HG03442 (cell line): Measurements from ENCODE around the gene TTC7B.

ENCODE experiments used
- ATAC-seq: cut with Tn5 transposase; IDR thresholded peaks from one replicate; pipeline ENCODE4 v1.9.1; 2021; ENCODE audit warnings: mild to moderate bottlenecking, moderate library complexity; ENCODE audit not compliant: unreplicated experiment

Gene TTC7B

DNA sequence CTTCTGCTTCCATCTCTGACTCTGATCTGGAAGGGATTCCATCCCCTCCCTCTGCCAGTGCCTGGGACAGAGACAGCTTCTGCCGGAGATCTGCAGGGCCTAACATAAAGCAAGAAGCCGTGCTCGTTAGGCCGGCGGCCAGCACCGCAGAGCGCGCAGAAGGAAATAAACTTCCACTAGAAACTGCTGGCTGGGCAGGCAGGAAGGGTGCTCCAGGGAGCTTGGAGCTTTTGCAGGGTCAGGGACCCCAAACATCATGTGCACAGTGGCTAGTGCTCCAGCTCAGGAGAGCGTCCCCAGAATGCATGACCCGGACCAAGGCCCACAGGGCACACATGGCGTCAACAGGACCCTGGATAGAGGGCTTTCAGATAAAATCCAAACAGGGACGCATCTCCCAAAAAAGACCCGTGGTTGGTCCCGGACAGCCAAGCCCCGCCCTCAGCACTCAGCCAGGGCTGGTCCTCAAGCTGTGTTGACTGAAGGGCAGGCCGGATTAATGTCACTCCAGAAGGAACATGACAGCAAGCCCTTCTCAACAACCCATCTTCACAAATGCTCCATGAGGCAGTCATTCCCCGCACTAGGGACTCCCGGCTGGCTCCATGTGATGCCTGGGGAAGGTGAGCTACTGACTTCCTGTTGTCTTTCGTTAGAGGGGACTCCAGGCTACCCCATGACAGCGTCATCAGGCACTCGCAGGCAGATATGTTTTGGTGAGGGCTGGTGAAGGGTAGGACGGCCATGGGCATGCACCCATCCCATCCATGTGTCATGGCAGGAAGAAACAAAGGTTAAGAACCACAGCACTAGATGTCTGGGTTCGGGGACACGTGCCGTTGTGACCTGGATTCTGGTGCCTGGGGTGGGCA is 297.9 kb downstream of the TTC7B start:
- no peak for ATAC-seq

DNA sequence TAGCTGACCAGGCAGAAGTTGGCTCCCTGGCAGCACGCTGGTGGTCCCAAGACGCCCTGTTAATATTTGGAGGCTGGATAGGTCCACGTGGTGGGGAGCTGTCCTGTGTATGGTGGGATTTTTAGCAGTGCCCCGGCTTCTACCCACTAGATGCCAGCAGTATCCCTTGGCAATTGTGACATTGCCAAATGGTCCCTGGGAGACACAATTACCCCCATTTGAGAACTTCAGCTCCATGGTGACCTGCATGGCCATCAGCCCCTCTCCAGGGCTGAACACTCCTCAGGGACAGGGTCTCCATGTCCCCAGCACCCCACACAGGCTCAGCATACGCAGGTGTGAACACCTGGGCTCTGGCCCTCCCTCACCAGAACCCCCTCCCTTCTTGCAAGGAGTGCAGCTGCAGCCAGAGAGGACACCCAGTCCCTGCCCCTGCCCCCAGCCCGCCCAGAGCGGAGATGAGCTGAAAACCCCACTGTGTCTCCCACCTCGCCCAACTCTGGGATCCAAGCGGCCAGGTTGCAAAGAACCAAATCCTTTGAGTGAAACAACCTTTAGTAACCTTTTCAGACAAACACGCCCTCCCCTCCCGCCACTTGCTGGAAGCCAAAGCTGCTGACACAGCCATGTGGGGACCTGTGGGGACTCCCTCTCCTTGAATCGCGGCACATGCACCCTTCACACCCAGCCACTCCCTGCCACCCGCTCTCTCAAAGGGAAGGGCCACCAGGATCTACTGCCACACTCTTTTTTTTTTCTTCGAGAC is 299.0 kb downstream of the TTC7B start:
- no peak for ATAC-seq

DNA sequence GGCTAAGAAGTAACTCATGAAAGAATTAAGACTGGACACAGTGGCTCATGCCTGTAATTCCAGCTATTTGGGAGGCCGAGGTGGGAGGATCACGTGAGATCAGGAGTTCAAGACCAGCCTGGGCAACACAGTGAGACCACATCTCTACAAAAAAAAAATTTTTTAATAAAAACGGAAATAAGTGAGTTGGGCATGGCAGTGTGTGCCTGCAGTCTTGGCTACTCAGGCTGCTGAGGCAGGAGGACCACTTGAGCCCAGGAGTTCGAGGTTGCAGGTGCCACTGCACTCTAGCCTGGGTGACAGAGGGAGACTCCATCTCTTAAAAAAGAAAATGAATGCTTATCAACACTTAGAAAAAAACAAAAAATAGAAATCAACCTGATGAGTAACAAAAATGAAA is 301.7 kb downstream of the TTC7B start:
- no peak for ATAC-seq

DNA sequence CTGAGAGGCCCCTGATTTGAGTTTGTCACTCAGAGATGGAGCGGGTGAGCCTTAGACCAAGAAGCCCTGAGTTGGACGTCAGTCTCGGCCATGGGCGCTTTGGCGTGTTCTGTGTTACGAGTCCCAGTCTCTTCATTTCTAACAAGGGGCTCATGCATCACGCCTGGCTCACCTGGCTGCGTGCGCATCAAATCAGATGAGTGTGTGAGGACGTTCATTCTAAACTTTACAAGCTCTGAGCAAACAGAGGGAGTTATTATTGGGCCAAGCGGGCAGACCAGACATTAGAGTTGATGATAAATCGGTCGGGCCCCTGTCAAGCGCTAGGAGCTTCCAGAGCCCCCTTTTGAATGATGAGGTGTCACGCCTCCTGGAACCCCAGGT is 302.2 kb downstream of the TTC7B start:
- no peak for ATAC-seq

DNA sequence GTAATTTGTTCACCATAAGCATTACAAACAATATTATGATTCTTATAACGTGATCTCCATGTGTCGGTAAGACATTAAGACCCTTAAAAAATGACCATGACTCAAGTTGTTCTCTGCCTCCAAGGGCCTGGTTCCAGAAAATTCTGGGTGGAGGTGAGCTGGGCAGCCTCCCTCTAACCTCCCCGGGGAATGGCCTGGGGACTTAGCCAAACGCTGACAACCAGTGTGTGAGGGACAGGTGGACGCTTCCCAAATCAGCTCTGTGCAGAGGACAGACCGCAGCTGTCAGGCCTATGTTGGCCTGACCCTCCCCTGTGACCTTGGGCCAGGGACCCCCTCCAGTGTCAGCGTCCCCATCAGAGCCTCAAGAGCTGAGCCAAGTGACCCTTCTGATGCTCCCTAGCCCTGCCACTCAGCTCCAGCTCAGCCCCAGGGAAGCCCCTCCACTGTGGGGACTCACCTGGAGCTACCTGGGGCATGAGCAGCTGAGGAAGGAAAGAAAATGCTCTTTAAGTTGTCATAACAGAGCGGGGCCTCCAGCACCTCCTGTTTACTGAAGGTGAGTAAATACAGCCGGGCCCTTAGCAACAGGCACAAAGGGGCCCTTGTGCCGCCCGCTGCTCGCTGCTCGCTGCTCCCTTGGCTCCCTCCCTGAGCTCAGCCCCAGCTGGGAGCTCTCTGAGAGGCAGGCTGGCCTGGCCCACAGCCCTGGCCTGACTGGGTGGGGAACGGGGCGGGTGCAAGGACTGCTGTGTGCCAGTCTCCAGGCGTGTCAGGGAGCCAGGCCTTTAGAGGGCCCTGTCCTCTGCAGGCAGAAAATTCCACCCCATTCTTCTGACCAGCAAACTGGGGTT is 302.8 kb downstream of the TTC7B start:
- ATAC-seq, result no peak

DNA sequence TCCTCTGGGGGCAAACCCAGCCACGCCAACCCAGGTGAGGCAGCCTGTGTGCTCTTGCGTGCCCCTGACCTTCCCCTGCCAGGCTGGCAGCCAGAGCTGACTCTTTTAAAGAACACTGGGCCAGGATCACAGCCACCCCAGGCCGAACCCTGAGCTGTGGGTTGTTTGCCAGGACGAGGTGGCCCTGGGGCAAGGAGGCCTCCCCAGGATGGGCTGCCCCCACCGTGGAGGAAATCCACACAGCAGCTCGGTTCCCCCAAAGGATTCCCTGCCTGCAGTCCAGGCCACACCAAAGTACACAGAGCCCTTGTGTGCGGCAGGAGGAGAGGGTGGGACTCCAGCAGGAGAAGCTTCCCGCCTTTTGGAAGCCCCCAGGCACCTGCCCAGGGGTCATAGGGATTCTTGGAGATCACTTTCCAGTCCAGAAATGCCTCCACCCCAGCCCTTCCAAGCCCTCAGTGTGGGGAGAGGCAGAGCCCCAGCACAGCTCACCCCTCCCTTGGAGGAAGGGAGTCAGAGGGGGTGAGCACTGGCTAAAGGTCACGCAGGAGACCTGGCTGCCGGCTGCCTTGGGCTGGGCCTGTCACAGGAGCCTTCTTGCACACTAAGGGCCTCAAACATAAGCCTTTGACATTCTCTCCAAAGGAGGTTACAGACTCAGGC is 303.8 kb downstream of the TTC7B start:
- no peak for ATAC-seq

DNA sequence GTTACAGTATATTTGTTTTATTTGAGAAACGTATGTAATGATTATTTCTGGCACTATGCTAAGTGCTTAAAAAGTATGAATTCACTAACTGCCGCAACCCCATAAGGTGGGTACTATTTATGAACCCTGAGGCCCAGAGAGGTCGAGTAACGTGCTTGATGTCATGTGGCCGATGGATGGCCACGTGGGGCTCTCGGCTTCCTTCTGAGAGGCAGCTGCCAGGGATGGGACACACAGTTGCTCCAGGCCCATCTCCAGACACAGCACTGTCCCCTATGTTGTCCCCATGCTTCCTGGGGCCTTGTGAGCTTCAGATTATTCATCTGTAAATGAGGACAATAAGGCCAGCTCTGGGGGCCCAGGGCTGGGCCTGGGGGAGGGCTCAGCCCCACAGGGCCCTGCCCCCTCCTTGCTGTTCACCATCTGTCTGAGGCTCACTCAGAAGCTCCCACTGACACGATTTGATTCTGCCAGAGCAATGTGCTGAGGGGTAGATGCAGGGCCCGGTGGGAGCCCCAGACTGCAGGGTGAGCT is 304.4 kb downstream of the TTC7B start:
- no peak for ATAC-seq

DNA sequence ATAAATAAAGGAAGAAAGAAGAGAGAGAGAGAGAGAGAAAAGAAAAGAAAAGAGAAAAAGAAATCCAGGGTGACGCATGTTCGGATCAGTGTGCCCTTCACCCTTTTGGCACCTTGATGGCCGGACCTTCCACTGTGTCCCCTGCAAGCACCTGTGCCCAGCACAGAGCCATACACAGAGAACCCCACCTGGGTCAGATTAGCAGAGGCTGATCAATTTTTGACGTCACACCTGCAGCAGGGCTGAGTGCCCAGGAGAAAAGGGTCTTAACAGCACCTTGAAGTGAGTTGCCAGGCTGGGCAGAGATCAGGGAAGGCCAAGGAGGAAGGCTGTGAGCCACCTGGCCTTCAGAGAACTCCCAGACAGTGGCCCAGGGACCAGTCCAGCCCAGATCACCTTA is 305.0 kb downstream of the TTC7B start:
- no peak for ATAC-seq

DNA sequence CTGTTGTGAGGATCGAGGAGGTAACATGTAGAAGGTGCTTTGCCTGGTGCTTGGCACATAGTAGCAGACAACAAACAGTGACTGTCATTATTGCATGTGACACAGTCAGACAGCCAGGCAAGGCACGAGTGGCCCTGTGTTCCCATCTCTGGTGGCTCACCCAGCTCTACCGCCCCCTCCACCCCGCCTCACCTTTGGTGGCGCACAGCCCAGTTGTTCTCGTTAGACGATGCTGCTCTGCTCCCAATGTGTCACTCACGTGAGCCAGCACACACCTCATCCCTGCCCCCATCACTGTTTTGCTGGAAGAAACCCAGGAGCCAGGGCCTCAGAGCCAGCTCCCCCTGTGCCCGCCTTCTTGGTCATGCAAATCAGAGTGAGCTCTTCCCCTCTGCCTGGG is 306.1 kb downstream of the TTC7B start:
- ATAC-seq, result no peak

DNA sequence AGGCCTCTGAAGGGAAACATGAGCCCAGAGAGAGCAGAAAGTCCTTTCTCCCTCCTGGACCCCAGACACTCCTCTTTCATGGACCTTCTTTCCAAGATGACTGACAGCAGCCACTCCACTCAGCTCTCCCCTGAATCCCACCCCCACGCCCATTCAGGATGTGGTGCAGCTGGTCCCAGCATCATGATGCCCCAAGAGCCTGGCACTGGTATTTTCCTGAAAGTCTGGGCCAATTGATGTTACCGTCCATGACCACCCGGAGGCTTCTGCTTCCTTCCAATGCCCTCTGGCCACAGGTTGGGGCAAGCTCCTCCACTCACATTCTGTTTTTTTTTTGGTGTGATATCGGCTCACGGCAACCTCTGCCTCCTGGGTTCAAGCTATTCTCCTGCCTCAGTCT is 306.8 kb downstream of the TTC7B start:
- no peak for ATAC-seq

DNA sequence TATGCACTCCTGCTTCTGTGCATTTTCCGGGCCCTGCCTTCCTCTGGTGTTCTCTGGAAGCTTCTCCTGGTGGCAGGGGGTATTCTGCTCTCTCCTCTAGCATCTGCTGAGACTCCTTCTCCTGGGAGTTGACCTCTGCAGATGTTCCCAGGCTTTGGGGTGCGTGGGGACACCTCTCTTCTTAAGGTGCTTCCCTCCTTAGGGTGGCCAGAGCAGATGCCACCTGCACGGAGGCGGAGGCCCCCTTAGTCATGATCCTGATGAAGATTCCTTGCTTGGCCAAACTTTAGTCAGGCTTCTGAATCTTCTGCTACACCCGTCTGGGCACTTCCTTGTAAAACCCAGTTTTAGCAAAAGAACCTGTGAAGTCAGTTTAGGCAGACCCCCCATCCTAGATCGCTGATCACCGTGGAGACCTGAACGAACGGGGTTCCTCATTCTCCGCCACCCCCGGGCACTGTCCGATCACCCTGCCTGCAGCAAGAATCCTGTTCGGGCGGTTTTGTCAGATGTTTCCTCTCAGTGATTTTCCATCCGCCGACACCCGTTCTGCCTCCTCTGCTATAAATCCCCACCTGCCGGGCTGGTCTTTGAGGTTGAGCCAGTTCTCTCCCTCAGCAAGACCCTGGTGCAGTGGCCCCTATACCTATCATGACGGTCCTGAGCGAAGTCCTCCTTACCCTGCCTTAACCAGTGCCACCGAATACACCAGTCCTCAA is 307.5 kb downstream of the TTC7B start:
- no peak for ATAC-seq

DNA sequence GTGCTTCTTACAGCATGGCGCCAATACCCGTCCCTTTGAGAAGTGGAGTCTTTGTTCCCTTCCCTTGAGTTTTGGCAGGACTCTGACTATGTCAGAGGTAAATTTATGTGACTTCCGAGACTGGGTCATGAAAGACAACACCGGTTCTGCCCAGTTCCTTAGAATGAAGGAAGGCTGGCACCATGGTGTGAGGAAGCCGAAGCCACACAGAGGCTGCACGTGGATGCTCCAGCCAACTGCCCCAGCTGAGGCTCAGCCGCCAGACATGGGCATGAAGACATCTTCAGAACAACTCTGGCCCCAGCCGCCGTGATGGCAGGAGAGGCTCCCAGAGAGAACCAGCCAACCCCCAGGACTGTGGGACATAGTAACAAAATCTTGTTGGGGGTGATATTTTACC is 308.2 kb downstream of the TTC7B start:
- ATAC-seq, result no peak

DNA sequence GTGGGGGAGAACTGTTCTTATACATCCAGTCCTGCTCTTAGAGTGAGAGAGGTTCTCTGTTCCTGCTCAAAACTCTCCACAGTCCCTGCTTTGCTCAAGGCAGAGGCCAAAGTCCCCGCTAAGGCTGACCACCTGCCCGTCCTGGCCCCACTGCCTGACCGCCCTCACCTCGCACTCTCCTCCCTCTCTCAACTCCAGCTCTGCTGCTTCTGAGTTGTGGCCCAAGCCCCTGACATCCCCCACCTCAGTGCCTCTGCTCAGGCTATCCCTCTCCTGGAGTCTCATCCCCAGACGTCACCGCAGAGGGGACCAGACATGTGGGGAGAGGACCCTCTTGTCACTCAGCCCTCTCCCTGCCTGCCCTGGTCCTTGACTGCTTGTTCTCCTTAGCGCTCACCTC is 308.8 kb downstream of the TTC7B start:
- ATAC-seq, result no peak

DNA sequence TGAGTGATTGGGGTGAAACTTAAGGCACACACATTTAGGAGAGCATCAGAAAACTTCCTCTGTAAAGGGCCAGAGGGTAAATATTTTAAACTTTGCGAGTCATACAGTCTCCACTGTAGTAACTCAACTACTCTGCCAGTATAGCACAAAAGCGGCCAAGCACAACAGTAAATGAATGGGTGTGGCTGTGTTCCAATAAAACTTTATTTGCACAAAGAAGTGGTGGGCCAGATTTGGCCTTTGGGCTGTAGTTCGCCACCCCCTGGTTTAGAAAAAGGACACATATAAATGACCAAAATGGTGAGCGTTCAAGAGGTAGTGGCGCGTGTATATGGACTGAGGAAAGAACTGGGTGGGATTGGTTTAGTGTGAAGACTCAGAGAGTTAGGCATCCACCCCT is 309.5 kb downstream of the TTC7B start:
- ATAC-seq, result no peak

DNA sequence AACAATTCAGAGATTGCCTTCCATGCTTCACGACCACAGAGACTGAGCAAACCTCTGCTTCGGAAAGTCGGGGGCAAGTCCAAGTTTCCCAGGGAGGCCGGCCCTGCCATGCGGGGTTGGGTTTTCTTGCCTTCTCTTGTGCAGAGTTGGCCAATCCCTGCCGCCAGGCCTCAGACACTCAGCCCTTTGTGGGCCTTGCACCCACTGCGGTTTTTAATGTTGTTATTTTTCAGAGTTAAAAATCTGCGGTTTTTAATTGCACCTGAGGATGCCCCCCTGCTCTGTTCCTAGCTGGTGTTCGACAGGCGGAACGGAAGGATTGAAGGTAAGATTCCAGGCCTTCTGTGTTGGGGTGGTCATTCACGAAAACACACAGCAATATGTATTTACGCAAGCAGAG is 310.7 kb downstream of the TTC7B start:
- no peak for ATAC-seq

DNA sequence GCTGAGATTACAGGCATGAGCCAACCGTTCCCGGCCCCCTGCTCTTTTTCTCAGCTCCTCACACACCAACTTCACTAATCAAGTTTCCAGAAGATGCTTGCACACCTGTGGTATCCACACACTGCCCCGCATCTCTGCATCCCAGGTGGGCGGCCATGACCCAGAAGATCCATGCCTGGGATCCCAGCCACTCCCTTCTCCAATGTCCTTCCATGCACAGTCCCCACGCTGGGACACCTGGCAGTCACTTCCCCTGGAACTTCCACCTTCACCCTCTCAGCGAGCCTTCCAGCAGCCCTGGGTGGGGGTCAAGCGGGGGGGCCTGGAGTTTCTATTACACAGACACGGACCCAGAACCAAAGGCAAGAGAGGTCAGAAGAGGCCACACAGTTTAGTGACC is 311.6 kb downstream of the TTC7B start:
- ATAC-seq, result no peak

DNA sequence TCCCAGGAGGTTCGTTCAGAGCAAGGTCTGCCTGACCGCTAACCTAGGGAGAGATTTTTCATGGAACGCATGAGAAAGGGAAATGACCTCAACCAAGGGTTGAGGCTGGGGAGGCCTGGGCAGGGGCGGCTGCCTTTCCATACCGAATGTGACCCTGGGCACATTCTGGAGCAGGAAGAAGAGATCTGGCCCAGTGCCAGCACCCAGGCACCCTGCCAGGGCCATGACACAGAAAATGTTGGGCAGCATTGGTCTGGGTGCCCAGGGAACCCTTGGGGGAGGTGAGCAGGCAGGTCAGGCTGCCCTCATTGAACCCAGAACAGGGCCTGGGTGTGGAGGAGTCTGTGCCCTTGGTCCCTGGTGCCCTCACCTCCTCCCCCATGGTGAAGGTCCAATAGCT is 312.6 kb downstream of the TTC7B start:
- ATAC-seq, result no peak

DNA sequence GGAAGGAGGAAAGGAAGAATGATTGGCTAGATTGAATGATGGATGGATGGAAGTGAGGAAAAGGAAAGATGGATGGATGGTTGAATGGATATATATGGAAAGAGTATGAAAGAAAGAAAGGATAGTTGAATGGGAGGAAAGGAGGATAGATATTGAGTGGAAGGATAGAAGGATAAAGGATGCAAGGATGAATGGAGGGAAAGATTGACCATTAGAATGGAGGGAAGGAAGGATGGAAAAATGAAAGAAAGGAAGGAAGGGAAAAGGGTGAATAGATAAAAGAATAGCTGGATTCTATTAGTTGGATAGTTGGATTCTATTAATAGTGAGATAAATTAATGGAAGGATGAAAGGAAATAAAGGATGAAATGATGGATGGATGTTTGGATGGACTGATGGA is 313.5 kb downstream of the TTC7B start:
- ATAC-seq, result no peak

DNA sequence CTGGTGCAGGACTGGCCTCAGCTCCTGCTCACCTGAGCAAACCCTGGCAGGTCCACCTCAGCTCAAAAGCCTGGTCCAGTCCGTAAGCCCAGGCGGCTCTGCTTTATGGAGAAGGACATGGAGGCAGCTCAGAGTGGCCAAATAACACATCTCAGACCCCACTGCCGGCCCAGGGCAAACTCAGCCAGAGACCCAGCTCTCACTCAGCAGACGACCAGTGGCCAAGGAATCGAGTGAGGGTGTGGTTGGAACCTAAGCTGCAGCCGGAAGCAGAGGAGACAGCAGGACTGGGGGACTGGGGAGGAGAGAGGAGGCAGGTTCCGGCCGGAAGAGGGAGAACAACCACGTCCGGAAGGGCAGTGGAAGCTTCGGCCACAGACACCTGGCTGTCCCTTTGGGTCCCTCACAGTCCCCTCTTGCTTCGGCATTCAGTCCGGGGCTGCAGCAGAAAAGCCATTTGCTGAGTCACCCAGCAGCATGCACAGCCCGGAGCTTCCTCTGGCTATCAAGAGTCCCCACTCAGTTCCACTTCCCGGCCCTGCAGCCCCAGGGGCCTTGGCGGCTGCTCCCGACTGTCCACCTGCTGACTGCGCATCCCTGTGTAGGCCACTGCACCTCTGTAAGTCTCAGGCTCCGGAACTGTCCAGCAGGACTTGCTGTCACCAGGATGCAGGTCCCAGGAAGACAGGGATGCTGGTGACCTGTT is 315.4 kb downstream of the TTC7B start:
- ATAC-seq, result no peak
